NCI-H2171 (cell line): ENCODE data around the gene KCNMA1.
A peak's percentile ranks its signal among the peaks of the same experiment; 100 is the strongest.

Source experiments
- DNase-seq: peaks from one replicate; lab custom pipeline; 2025; lab: John Stamatoyannopoulos, UW

Gene KCNMA1

DNA sequence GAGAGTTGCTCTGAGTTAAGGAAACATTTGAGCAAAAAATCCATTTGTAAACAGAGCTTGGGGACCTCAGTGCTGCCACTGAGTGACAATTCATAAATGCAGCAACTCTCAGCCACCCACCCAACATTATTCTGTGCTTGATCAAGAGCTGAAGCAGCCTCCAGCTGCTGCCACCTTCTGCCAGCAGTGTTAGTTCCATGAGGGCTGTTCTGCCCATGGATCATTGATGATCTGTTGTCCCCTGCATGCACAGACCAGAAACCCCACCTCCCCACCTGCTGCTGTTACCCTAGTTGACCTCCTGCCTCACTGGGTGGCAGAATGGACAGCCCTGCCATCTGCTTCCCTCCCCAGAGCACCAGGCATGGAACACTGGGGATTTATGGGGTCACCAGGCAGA lies 305.4 kb downstream of the KCNMA1 start:
- DNase-seq = peak; percentile 74

DNA sequence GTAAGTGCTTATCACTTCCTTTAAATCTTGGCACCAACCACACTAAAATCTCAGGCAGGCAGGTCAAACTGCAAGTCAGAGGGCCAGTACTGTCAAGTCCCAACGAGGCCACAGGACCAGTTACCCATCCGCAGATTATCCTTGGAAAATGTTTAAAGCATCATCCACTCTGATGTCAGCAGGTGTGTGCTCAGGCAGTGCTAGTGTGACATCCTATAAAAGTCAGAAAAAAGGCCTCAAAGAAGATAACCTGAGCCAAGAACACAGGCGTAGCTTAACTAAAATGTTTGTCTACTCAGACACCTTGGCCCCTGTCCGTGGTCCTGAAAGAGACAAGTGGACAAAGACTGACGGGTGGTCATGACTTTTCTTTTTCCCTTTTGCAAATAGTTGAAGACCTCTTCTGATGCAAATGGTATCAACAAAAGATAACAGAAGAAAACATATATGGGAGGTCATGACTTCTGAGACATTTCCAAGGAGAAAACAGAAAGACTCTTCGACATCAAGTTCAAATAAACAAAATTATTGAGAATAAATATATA lies 309.3 kb downstream of the KCNMA1 start:
- no peak for DNase-seq

DNA sequence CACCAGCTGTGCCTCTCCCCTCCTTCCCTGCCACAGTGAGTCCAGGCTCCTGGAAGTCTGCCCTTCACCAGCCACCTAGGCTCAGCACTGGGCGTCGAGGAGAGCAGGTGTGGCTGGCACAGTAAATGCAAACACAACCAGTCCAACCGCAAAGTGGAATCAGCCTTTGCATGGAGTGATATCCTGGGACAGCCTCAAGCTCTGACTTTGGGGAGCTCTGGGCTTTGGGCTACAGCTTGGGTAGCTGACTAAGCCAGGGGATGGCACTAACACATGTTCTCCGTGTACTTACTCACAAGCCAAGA lies 312.4 kb downstream of the KCNMA1 start:
- no peak for DNase-seq

DNA sequence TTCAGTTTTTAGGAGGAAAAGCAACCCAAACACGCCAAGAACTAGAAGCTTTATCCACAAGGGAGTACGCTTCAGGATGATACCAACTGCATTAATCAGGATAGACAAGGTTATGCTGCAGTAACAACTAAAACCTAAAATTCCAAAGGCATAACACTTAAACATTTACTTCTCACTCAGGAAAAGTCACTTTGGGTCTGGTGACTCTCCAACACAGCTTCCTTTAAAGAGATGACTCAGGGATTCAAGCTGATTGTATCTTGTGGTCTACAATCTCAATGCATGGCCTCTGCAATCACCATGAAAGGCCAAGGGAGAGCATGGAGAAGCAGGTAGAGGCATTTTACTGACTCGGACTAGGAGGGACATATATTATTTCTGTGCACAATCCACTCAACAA lies 315.8 kb downstream of the KCNMA1 start:
- DNase-seq = no peak

DNA sequence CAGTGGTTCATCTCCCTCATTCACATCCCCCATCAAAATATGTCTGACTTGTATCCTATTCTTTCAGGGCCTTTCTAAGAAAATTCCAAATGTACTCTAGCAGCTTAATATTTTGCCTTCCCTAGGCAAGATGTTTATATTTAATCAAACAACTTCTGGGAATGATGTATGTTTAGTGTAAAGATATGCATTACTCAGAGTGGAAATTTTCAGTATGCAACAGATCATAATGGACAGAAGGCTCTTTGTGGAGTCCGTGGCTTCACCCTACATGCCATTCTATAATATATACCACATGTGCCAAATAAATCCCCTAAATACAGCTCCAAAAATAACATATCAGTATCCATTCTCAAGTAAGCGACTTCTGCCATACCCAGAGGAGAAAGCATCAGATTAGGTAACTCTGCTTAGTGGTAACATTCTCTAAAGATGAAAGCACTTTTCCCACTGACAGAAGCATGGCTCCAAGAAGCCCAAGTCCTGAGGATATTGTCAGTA lies 316.6 kb downstream of the KCNMA1 start:
- DNase-seq = no peak

DNA sequence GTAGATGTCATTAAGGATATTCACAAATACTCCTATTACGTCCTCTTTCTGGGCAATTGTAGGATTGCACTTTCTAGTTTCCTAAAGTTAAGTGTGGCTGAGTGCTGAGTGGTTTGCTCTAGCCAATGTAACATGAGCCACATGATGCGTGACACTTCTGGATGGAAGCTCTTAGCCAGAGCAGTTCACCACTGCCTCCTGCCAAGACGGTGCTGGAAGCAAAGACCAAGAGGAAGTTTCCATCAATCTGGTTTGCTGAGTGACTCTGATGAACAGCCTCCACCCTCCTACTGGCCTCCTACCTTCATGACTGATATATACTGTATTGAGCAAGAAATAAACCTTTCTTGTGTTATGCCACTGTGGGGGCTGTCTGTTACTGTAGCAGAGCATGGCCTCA lies 318.1 kb downstream of the KCNMA1 start:
- DNase-seq = no peak

DNA sequence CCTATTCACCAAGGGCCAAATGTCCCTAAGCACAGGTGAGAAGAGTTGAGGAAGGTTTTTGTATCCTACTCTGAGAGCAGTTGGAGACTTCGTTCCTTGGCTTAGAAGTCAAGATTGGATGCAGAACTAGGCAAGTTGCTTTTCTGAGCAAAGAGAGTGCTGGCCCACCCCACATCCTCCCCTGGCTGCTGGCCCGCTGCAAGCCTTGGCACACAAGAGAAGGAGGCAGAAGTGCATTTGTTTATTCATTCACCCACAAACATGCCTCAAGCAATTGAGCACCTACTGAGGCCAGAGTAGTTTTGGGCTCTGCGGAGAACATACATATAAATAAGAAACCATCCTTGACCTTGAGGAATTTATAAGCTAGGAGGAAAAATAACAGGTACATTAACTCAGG lies 318.9 kb downstream of the KCNMA1 start:
- no peak for DNase-seq

DNA sequence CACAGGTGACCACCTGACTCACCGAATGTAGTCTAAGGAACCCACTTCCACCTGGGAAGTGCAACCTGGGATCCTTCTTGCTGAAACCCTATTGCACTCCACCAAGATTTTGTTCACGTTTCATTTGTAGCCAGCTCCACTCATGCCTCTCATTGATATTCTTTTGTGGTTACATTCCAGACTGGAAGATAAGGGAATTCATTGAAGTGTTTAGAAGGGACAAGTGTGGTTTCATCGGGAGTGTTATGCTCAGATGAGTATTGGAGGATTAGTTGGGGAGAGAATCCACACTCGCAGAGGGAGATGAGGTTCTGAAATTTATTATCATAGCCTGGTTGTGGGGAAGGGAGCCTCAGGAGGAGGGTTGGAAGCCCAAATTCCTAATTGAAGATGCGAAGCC lies 320.4 kb downstream of the KCNMA1 start:
- DNase-seq = no peak

DNA sequence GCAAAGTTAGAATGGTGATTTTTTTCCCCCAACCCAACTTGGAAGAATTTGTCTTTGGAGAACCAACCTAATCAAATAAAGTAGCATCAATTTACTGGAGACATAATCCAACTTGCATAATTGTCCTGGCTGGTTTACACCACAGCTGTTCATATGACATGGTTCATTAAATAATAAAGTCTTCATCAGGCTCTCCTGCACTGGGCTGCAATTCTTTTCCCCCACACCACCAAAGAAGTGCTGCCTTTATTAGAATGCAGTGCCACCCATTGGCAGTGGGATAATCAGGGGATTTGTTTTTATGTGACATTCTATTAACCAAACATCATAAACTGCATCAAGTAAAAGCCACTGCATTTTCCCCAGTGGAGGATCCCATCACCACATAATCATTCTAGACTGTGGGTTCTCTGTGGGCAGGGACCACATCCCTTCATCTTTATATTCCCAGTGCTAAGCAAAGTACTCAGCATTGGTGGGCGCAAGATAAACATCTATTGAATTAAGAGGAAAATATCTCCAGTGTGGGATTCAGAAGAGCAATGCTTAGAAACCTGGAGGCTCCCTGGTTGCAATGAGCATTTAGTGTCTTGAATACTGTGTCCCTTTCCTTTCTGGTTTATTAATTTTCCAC lies 322.0 kb downstream of the KCNMA1 start:
- DNase-seq = no peak

DNA sequence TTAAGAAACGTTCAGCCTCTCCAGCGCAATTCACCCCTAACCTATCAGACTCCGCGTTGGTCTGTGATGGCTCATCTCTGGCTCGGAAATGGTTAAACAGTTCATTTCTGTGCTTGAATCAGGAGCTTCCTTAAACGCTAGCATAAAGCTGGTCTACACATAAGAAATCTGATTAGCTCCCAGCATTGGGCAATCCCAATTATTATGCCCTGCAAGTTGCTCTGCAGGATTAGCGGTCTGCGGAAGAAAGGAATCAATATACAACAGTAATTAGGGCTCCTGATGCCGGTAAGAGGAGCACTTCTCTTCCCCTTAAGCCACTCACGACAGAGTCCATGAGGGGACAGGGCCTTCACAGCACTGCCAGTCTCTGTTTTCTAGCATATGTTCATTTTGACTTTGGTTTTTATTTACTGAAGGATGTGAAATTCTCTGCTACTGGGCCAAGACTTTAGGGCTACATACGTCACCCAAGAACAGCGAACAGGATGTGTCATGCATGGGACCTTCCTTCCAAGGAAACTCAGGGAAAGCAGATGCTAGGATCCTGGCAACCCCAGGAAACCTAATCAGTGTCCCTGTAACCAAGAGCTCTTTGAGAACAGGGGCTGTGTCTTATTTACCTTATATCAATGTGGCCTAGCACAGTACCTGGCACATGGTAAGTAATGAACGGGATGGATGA lies 324.4 kb downstream of the KCNMA1 start:
- DNase-seq = no peak

DNA sequence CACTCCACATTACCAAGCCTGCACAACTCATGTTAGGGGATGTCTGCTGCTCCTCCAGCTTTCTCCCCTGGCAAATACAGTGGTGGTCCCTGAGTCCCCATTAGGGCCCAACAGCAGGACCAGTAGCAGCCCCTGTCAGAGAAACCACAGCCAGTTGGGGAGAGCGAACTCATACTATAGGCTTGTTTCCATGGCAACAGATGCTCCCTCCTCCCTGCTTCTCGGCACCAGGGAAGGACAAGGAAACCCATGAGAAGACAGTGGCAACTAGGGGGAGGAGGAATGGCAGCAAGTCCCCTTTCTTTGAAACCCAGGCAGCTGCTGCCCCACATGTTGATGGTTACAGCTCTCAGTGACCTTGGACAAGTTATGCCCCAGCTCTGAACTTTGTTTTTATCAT lies 326.4 kb downstream of the KCNMA1 start:
- DNase-seq = no peak

DNA sequence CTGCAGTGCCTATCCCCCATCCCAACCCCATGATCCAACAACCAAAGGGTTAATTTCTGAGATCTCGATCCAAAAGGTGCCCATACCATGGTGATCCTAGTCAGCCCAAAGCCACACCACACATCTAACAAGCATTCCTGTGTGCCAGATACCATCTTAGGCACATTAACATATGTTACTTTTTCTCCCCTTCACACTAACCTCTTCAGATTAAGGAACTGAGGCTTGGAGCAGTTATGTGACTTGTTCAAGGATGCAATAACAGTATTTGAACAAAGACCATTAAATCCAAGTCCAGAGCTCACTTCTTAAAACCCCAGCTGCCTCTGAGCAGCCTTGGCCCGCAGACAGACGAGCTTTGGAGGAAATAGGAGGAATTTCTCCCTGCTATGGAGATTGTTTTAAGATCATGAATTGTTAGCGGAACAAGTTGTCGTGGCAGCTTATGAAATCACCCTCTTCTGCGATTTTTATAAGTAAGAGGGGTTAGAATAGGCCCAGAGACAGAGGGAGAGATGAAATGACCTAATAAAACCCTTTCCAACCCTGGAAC lies 327.2 kb downstream of the KCNMA1 start:
- DNase-seq = no peak

DNA sequence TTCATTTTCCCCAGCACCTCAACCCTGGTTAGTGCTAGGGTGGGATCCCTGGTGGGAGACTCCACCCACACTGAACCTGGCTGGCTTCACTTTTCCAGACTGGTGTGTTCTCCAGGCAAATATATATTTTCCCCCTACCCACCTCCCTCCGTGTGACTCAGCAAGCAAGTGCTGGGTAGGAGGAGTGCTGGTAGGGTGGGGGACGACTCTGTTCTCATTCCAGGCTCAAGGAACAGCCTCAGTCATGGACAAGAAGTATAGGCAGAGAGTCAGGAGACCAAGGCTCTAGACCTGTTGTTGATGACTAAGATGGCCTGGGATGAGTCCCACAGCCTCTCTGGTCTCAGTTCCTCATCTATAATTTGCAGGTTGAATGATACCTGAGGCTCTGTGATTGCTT lies 328.1 kb downstream of the KCNMA1 start:
- no peak for DNase-seq

DNA sequence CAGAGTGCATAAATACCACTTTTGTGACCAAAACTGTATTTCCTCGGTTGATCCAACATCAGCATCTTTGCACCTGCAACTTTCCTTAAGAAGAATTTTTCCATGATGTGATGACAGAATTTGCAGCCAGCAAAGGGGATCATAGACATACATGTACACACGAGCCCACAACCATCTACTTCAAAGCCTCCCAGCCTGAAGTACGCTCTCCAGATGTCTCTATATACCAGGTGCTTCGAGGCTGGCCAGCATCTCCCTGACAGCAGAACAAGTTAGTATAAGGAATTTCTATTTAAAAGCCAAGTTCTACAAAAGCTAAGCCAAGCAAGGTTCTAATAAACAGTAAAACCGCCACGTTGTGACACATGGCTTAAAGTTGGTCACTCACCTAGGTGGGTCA lies 328.5 kb downstream of the KCNMA1 start:
- DNase-seq = no peak

DNA sequence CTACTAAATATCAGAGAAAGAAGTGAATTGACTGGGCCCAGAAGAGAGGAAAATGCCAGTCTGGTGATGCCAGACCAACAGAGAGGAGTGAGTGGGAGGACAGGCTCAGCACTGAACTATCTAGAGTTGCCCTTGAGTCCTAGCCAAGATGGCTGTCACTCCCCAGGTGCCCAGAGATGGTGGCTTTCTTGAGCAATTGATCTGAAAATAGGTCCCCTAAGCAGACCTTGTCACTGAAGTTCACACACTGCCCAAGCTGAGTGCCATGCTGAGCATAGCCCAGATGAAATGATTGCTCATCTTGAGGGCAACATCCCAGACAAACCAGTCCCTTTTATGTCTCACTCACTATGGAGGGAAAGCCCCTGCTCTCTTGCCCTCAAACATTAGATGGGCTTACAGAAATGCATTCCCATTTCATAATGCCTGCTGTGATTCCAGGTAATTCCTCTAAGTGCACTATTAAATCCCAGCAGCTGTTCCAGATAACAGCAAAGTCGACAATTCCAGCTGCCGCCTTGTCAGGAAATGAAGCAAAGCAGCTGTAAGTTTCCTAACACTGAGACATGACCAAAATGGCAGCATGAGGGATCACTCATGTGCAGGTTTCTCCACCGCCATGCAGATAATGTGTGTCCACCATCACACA lies 329.4 kb downstream of the KCNMA1 start:
- no peak for DNase-seq

DNA sequence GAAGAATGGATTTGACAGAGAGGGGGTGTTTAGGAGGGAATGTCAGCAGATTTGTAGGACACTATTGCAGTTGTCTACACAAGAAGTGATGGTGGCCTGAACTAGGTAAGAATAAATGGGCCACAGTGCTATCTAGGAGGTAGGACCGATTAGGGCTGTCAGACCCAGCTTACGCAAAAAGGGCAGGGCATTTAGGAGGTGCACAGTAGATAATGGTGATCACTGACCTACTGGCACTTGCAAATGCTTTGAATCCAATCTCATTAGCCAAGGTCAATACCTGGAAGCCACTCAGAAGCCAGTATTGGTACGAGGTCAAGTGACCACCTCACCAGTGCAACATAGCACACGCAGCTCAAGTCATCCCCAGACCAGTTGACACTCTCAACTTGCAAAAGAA lies 330.9 kb downstream of the KCNMA1 start:
- DNase-seq = no peak

DNA sequence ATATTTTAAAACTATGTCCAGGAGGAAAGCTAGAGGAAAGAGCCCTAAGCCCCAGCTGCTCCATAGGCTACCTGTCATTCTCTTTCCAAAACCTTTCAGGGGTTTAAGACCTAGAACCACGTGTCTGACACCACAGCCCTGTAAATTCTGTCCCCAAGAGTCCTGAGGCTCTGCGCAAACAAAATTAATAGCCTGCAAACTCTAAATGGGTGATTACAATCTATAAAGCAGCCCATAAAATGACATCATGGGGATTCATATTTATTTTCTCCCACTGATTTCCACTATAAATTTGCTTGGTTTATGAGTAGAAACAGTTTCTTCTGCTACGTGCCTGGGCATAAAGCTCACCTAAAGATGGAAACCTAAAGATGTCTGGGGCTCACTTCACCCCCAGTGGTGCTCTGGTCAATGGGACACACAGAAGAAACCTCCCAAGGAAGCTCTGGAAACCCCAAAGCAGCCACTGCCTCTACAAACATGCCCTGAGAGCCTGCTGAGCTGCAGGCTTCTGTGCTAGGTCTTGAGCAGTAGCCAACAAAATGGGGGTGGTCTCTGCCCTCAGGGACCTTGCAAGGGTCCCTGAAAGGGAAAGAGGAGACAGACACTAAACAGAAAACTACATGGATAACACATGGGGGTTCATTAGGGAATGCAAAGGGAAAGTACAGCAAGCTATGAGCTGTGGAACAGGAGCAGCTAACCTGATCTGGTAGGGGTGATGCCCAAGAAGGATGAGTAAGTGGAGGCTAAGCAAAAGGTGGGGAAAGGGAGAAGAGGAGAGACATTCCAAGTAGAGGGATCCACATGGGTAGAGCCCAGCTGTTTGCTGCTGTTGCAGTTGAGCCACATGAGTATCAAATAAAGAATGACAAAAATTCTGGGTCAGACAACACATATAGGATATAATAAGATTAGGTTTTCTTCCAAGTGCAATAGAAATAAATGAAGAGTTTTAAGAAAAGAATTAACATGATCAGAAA lies 331.7 kb downstream of the KCNMA1 start:
- no peak for DNase-seq

DNA sequence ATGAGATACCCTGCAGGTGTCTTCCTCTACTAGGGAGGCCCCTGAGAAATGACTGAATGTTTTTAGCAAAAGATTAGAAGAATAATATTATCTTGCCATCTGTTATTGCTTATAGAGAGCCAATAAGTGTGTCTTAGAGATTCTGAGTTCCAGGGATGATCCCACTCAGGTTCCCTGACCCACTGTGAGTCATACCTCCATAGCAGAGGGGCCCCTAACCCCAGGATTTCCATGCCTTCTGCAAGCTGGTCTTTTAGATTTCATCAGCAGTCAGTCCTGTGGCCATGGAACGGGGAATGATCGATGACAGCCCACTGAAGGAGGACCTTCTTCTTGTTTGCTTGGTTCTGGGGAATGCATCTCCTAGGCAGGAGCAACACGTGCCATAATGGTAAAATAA lies 333.4 kb downstream of the KCNMA1 start:
- DNase-seq = no peak

DNA sequence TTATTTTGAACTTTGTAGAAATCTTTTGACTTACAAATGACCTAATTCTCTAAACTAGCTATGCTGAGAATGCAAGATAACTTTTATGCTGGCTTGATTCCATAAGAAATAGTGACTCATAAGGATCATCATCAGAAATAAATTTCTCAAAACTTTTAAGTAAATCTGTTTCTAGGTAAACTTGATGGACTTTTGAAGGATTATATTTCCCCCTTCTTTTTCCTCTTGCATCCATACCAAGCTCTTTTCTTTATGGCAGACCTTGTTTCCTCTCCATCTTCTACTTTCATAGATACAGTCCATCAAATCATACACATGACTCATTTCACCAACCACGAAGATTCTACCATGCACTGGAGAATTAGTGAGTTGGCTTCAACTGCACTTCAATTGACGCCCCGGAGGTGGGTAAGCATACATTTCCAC lies 336.3 kb downstream of the KCNMA1 start:
- DNase-seq = no peak

DNA sequence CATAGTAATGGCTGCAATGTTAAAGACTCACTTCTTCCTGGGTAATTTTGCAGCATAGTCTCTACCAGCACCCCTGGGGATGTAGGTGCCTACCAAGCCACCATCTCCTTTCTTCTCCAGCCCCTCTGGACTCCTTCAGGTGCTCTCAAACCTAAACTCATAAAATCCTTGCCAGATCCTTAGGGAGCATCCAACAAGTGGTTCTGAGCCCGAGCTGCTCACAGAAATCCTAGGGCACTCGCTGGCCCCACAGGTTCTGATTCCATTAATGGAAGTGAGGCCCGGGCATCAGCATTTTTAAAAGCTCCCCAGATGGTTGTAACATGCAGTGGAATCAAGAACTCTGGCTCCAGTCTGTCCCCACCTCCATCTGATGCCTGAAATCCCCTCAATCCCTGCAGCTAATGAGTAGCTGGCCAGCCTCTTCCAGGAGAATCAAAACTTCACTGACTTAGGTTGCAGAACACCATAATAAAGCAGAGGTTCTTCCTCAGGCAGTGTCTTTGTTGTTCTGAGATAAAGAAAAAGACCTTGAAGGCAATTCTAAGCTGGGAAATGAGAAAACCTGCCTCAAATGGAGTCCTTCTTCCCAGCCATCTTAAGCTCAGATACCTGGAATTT lies 336.8 kb downstream of the KCNMA1 start:
- DNase-seq = no peak

DNA sequence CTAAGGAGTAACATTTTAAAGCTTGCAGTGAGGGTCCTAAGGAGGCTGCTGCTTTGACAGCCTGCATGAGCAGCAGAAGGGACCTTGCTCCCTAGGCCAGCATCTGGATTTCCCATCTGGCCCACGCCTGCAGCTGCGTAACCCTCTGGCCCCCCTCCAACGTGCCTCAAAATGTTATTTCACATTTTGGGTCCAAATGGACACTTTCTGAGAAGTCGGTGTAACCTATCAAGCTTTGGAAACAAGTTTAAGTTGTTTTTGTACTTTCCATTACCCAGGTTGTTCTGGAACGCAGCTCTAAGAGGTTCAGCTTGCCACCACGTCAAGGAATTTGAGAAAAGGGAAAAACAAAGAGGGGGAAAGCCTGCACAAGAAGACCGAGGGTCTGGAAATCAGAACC lies 338.3 kb downstream of the KCNMA1 start:
- DNase-seq = no peak
